Measurements from ENCODE around the gene CUL7.
"Not testable (repeated sequence)": the region's sequence is repeated elsewhere in the genome, so short reads cannot be mapped to it uniquely, and the experiment has no call there.

The CUL7 gene

DNA sequence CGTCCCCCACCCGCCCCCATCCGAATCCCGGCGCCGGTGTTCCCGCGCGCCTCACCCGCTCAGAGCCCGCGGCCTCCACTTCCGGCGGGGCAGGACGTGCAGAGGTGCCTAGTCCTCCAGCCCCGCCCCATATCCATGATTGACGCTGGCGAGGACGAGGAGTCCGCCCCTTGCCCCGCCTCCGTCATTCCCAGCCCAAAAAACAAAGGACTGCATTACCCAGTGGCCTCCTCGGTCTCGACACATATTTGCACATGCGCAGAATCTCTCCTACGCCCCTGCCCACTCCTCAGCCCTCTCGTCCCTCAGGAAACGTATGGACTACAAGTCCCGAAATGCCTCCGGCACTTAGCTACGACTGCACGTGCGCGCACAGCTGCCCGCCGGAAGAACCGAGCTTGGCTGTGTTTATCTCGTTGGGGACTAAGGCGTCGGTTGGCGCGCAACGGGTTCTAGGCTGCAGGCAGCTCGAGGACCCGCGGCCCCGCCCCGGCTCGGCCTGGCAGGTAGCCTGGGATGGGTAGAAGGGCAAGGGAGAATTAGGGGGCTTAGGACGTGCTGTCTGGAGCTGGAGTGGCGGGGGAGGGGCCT is 39.7 kb downstream of the CUL7 start, which contains the start of the genes KLHDC3 and MEA1:
Gene KLHDC3, plus strand, starts transcription at position 407 of the 591 bp plus-strand sequence. CDS start 2,944 bp downstream, outside the sequence.
Gene MEA1, minus strand, starts transcription at position 104 of the 591 bp plus-strand sequence. CDS start 133 bp downstream, outside the sequence.
- DNase-seq = peak; percentile 99

DNA sequence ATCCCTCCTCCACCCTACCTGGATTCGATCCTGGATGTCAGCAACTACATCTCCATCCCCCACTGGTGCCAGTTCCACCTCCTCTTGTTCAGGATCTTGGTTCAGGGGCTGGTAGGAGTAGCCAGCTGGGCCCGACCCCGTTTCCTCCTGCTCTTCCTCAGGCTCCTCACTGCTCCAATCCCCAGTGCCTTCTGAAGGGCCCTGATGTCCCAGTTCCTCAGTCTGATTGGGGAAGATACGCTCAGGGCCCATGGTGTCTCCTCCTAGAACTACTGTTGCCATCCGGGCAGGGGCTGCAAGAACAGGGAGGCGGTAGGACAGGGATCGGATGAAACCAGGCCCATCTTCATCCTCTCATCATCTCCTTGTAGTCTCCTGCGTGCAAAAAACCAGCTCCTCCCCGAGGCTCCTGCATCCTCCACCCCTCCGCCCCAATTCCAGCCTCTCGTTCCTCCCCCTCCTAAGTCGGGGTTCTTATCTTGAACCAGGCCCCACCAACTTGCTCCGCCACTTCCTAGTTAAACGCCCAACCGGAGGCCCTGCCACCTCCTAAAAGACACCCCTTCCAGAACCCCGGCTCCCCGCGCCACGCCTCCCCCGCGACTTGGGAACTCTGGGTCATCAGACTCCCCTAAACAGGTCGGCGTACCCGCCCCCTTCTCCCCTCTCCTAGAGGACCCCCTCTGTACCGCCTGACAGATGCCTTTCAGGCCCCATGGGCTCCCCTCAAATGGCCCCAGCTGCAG is 40.4 kb downstream of the CUL7 start:
- peak; percentile 54 for DNase-seq

DNA sequence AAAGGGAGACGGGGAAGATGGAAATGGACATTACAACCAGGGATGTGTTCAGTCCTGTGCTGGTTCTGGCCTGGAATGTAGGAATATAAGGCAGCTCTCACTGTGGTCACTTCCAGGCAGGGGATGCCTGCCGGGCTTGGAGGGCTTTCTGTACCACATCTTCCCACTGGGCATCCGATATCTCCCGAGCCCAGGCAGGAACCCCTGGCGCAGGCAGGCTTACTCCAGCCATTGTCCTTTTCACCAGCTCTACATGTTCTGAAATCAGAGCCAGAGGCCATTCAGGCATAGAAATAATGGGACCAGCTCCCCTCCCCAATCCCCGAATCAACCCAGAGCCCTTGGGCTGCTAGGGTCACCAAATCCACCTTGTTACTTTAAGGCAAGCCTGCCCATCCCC is 41.3 kb downstream of the CUL7 start:
- DNase-seq = no peak

DNA sequence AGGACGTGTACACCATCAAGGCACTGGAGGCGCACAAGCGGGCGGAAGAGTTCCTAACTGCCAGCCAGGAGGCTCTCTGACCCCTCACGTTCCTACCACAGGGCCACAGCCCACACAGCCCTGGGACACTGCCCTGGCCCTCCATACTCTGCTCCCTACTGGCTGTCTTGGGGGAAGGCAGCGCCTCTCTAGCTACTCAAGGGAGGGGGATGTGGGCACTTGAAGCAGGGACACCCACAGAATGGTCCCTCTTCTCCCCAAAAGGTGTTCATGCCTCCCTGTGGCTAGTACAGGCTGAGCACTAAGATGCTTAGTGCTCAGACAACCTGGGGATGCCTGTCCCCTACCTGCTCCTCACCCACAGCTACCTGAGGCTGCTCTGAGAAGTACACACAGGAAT is 42.4 kb downstream of the CUL7 start:
- DNase-seq = no peak

DNA sequence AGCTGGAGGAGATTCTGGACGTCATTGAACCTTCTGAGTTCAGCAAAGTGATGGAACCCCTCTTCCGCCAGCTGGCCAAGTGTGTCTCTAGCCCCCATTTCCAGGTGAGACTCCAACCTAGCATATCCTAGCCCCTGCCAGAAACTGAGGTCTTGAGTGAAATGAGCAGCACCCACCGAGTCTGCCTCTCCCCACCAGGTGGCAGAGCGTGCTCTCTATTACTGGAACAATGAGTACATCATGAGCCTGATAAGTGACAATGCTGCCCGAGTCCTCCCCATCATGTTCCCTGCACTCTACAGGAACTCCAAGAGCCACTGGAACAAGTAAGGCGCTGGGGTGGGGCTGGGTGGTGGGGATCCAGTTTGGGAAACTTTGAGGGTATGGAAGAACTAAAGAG is 44.5 kb downstream of the CUL7 start:
- DNase-seq = peak; percentile 23

DNA sequence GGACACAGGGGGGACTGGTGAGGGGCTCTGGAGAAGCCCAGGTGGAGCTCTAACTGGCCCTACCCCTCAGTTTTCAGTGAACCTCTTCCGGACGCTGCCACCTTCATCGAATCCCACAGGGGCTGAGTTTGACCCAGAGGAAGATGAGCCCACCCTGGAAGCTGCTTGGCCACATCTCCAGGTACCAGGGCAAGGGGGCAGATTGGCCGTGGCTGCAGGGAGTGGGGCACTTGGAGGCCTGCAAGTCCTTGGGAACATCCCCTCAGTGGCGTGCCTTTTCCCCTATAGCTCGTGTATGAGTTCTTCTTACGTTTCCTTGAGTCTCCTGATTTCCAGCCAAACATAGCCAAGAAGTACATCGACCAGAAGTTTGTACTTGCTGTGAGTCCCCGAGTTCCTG is 46.5 kb downstream of the CUL7 start:
- no peak for DNase-seq

DNA sequence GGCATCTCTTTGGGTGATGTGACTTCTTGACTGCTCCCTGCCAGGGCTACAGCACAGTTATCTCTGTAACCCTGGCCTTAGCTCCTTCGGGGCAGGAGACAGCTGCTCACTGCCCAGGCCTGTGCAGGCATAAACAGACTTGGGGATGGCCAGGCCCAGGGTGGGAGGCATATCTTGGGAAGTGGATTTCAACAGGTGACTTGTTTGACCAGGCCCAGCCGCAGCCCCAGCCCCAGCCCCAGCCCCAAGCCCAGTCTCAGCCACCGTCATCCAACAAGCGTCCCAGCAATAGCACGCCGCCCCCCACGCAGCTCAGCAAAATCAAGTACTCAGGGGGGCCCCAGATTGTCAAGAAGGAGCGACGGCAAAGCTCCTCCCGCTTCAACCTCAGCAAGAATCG is 47.4 kb downstream of the CUL7 start:
- DNase-seq = no peak

DNA sequence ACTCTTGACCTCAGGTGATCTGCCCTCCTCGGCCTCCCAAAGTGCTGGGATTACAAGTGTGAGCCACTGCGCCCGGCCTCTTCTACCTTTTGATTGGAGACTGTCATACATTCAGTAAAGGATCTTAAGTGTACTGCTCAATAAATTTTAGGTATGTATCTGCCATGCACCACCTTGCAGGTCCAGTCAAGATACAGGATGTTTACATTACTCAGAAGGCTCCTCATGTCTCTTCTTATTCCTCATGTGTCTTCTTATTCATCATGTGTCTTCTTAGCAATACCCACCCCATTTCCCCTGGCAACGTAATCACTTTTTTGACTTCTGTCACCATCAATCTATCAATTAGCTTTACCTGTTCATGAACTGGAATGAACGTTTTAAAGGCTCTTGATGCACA is 47.8 kb downstream of the CUL7 start:
- DNase-seq = no peak

DNA sequence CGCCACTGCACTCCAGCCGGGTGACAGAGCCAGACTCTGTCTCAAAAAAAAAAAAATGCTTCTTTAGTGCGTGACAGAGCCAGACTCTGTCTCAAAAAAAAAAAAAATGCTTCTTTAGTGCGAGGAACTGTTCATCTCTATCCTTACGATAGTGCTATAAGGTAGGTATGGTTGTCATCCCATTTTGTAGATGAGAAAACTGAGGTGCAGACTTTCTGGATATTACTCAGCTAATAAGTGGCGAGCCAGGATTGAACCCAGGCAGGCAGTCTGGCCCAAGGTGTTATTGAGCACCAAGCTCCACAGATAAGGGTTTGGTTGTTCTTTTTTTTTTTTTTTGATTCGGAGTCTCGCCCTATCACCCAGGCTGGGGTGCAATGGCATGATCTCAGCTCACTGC is 51.8 kb downstream of the CUL7 start:
- no peak for DNase-seq

DNA sequence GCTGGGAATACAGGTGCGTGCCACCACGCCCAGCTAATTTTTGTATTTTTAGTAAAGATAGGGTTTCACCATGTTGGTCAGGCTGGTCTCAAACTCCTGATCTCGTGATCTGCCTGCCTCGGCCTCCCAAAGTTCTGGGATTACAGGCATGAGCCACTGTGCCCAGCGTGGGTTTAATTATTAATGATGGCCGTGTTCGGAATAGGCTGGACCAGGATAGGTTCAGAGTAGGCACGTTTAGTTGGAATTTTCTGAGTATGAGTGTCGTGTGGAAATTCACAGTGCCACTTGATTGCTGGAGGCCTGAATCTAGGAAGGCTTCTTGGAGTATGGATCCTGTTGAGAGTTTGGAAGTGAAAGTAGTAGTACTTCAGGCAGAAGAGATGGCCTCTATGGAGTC is 55.4 kb downstream of the CUL7 start:
- not testable (repeated sequence) for DNase-seq

DNA sequence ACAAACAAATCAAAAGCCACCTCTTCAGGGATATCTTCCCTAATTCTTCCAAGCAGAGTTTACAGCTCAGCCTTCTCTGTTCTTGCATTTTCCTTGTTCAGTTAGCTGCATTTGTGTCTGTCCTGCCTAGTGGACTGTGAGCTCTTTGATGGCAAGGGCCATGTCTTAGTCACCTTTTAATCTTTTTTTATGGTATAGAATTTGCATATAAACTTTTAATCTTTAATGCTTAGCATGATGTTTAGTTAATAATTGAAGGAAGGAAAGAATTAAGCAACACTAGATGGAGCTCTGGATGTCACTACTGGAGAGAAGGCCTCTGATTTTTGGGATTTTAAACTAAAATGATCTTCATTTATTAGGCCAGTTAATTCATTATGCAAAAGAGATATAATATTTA is 57.1 kb downstream of the CUL7 start:
- no peak for DNase-seq

DNA sequence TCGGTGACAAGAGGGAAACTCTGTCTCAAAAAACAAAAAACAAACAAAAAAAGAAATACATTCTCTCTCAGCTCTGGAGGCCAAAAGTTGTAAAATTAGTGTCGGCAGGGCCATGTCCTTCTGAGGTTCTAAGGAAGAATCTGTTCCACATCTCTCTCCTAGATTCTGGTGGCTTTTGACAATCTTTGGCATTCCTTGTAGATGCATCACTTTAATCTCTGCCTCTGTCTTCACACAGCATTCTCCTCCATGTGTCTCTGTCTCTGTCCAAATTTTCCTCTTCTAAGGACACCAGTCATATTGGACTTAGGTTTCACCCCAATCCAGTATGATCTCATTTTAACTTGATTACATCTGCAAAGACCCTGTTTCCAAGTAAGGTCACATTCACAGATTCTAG is 60.2 kb downstream of the CUL7 start:
- DNase-seq = no peak

DNA sequence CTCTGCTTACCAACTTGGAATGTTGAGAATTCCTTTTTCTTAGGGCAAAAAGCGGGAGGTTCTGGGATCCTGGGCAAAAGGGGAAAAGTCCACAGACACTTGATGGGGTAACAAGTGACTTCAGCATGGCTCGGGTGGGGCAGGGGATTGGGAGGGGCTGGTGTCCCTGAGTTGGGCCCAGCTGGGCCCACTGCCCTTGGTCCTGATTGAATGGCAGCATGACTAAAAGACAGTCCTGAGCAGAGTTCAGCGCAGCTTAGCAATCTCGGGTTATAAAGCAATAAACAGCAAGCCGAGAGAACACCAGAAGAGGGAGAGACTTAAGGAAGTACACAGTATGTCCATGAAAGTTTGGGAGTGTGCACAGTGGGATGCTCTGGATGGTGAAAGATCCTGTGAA is 63.7 kb downstream of the CUL7 start:
- DNase-seq = no peak

DNA sequence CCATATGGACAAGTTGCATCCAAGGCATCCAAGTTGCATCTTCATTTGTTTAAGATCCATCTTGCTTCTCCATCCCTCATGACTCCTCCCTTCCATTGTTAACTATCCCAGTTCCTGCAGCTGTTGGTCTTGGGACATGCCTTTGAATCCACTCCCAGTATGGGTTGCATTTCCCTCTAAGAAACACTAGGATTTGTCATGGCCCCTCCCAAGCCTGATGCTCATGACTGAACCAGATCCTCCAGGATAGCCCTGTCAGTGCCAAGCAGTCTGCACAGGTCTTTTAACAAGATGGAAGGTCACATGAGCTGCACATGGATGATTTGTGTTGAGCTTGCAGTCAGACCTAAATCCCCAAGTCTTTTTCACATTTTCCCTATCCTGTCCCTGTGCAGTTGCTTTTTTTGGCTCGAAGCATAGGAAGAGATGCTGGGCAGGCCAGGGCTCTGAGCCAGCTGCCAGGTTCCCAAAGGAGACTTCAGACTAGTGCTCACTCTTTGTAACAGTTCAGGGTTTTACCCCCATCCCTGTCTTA is 65.1 kb downstream of the CUL7 start:
- DNase-seq = no peak

Data from HCEC 1CT (cell line).